ENCODE measurements around the gene SIGLECL1. TPM values are rescaled to one million over a fixed set of nuclear protein-coding genes. Genes with fewer than 3 reads are reported as not detected.

The SIGLECL1 gene
- total and polyA plus RNA-seq, 2 experiments from 2014 or later: not detected

DNA sequence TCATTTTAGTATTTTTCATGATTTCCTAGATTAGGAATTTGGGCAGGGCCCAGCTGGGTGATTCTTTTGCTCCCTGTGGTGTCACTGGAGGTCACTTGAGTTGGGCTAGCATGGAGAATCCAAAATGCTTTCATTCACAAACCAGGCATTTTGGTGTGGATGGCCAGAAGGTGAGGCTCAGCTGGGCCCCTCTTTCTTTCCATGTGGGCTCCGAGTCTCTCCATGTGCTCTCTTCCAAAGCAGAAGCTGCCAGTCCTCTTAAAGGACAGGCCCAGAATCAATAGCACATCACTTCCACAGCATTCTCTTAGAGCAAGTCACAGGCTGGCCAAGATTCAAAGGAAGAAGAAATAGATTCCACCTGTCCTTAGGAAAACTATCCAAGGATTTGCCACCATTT is 38.8 kb downstream of the SIGLECL1 start:
- TF ChIP-seq EZH2 (IDR thresholded peaks at IDR 0.05; ENCODE audit: insufficient read depth, poor library complexity, severe bottlenecking) (no peak), EZH2phosphoT487 (IDR thresholded peaks at IDR 0.05; ENCODE audit: insufficient read depth, low read depth) (no peak)

DNA sequence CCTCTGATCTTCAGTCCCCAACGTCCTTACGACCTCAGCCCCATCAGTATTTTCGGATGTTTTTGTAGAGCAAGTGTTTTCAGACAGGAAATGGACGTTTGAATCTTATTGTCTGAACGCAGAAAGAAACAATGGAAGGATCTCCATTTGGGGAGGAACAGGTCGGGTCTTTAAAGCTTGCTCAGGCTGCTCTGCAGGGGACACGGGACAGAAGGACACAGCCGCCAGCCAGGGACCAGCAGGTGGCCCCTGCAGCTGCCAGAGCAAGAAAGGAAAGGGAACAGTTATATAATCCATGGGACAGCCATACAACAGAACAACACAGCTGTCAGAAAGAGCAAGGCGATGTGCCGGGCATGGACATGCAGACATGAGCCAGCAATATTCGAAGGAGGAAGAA is 42.1 kb downstream of the SIGLECL1 start:
- H2AFZ ChIP-seq: no peak overlapping the region
- H3K9me2 ChIP-seq (ENCODE audit: insufficient read depth): no peaks in the 10 kb centered on the region
- no peak for DNase-seq
- no peak overlapping the region for H3K9ac ChIP-seq
- H3K4me2 ChIP-seq (ENCODE audit: unreplicated experiment): no peak overlapping the region
- H3K9me3 ChIP-seq (ENCODE audit: low read depth): no peaks in the 10 kb centered on the region
- in situ Hi-C loops (cut with MboI): no loop called here
- WGBS, 2 experiments (ENCODE audit: low coverage in 1 of 2, low lambda C conversion rate in 2 of 2, missing lambda C conversion rate in 2 of 2): 17 to 18% methylated on average over 11 of the region's 11 CpGs
- no peaks in the 10 kb centered on the region for H3K36me3 ChIP-seq (ENCODE audit: low read depth)
- H3K27me3 ChIP-seq (replicated peaks; ENCODE audit: insufficient read depth): no peaks in the 10 kb centered on the region; the same call in 1 of the 2 replicates
- no peaks in the 10 kb centered on the region for H3F3A ChIP-seq (ENCODE audit: insufficient read depth)
- H4K20me1 ChIP-seq (ENCODE audit: insufficient read depth): no peaks in the 10 kb centered on the region
- H3K4me1 ChIP-seq (ENCODE audit: insufficient read depth): no peaks in the 10 kb centered on the region
- H3K27ac ChIP-seq: no peak overlapping the region
- H3K79me2 ChIP-seq (ENCODE audit: insufficient read depth): no peaks in the 10 kb centered on the region
- no peak overlapping the region for H3K4me3 ChIP-seq
- TF ChIP-seq EZH2phosphoT487 (IDR thresholded peaks at IDR 0.05; ENCODE audit: insufficient read depth, low read depth) (no peak), EZH2 (IDR thresholded peaks at IDR 0.05; ENCODE audit: insufficient read depth, poor library complexity, severe bottlenecking) (no peak)

More for the DNA sequence above, 38.8 kb downstream of the SIGLECL1 start:
- H3K27ac ChIP-seq: no peak overlapping the region
- in situ Hi-C loops (cut with MboI): no loop called here
- H2AFZ ChIP-seq: no peak overlapping the region
- no peak overlapping the region for H3K9ac ChIP-seq
- H3K36me3 ChIP-seq (ENCODE audit: low read depth): no peaks in the 10 kb centered on the region
- no peaks in the 10 kb centered on the region for H3K79me2 ChIP-seq (ENCODE audit: insufficient read depth)
- H3K4me2 ChIP-seq (ENCODE audit: unreplicated experiment): no peak overlapping the region
- no peak for DNase-seq
- no peaks in the 10 kb centered on the region for H3F3A ChIP-seq (ENCODE audit: insufficient read depth)
- no peaks in the 10 kb centered on the region for H3K9me3 ChIP-seq (ENCODE audit: low read depth)
- no peaks in the 10 kb centered on the region; the same call in 1 of the 2 replicates for H3K27me3 ChIP-seq (replicated peaks; ENCODE audit: insufficient read depth)
- H3K4me1 ChIP-seq (ENCODE audit: insufficient read depth): no peaks in the 10 kb centered on the region
- WGBS, 2 experiments (ENCODE audit: low coverage in 1 of 2, low lambda C conversion rate in 2 of 2, missing lambda C conversion rate in 2 of 2): 31 to 41% methylated on average over 1 of the region's 1 CpG
- no peaks in the 10 kb centered on the region for H3K9me2 ChIP-seq (ENCODE audit: insufficient read depth)
- no peak overlapping the region for H3K4me3 ChIP-seq
- no peaks in the 10 kb centered on the region for H4K20me1 ChIP-seq (ENCODE audit: insufficient read depth)

DNA sequence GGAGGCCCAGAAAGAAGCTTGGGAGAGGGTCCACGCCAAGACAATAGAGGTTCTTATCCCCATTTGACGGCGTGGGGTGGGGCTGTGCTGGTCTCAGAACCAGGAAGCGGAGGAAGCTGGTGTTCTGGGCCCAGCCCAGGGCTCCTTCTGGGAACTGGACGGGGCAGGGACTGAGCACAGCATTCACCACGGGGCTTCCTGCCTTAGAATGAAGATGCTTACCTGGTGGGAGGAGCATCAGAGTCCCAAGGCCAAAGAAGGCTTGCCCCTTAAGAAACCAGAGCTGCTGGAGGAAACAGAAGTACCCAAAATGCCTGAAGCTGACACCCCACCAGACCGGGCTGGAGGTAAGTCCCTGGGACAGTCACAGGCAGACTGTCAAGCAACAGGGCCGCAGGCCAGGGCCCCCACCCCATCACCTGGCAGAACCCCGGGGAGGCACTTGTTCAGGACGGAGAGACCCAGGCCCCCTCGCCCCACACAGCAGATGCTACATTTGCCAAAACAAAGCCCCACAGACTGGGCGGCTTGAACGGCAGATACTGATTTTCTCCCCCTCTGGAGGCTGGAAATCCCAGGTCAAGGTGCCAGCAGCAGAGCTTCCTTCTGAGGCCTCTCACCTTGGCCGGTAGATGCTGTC is 42.8 kb downstream of the SIGLECL1 start:
- Histone ChIP-seq H3K4me1 (ENCODE audit: insufficient read depth) (no peaks in the 10 kb centered on the region), H3K4me3 (no peak overlapping the region), H3K9me2 (ENCODE audit: insufficient read depth) (no peaks in the 10 kb centered on the region), H3K4me2 (ENCODE audit: unreplicated experiment) (no peak overlapping the region), H3K79me2 (ENCODE audit: insufficient read depth) (no peaks in the 10 kb centered on the region), H2AFZ (no peak overlapping the region), H3K27me3 (replicated peaks; ENCODE audit: insufficient read depth) (no peaks in the 10 kb centered on the region; the same call in 1 of the 2 replicates), H3K9ac (no peak overlapping the region), H3F3A (ENCODE audit: insufficient read depth) (no peaks in the 10 kb centered on the region), H3K27ac (no peak overlapping the region), H3K9me3 (ENCODE audit: low read depth) (no peaks in the 10 kb centered on the region), H4K20me1 (ENCODE audit: insufficient read depth) (no peaks in the 10 kb centered on the region), H3K36me3 (ENCODE audit: low read depth) (no peaks in the 10 kb centered on the region)
- 28 to 31% methylated on average over 14 of the region's 14 CpGs for WGBS, 2 experiments (ENCODE audit: low coverage in 1 of 2, low lambda C conversion rate in 2 of 2, missing lambda C conversion rate in 2 of 2)
- no peak for DNase-seq
- TF ChIP-seq EZH2 (IDR thresholded peaks at IDR 0.05; ENCODE audit: insufficient read depth, poor library complexity, severe bottlenecking) (no peak), EZH2phosphoT487 (IDR thresholded peaks at IDR 0.05; ENCODE audit: insufficient read depth, low read depth) (no peak)
- in situ Hi-C loops (cut with MboI): no loop called here

DNA sequence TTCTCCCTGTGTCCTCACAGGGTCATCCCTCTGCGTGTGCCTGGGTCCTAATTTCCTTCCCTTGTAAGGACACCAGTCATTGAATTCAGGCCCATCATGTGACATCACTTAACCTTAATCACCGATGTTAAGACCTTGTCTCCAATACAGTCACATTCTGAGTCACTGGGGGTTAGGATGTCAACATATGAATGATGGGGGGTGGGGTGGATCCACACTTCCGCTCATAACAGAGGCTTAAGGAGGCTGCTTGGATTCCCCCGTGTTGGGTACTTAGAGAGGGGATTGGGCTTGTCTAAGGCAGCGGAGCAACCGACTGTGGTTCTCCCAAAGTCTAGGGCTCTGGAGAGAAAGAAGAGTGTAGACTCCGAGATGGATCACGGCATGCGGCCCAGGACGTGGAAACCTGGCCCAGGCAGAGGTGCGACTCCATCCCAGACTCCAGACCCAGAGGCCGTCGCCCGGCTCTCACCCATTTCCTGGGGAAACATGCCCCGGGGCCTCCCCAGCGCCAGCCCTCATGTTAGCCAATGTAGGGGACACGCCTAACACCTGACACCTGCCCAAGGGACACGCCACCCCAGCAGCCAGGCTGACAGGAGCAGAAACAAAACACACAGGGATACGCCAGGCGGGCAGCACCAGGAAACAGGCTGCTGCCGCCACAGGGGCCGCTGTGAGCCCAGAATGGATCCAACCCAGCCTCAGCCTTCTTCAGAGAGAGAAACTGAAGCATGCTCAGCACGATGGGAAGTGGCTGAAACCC is 43.5 kb downstream of the SIGLECL1 start:
- H3F3A ChIP-seq (ENCODE audit: insufficient read depth): no peaks in the 10 kb centered on the region
- H4K20me1 ChIP-seq (ENCODE audit: insufficient read depth): no peaks in the 10 kb centered on the region
- H3K4me3 ChIP-seq: no peak overlapping the region
- H3K4me1 ChIP-seq (ENCODE audit: insufficient read depth): no peaks in the 10 kb centered on the region
- no peak overlapping the region for H2AFZ ChIP-seq
- no peaks in the 10 kb centered on the region for H3K36me3 ChIP-seq (ENCODE audit: low read depth)
- no peaks in the 10 kb centered on the region for H3K9me2 ChIP-seq (ENCODE audit: insufficient read depth)
- in situ Hi-C loops (cut with MboI): no loop called here
- 52 to 56% methylated on average over 23 of the region's 23 CpGs for WGBS, 2 experiments (ENCODE audit: low coverage in 1 of 2, low lambda C conversion rate in 2 of 2, missing lambda C conversion rate in 2 of 2)
- H3K27ac ChIP-seq: no peak overlapping the region
- no peak overlapping the region for H3K9ac ChIP-seq
- H3K79me2 ChIP-seq (ENCODE audit: insufficient read depth): no peaks in the 10 kb centered on the region
- H3K9me3 ChIP-seq (ENCODE audit: low read depth): no peaks in the 10 kb centered on the region
- H3K4me2 ChIP-seq (ENCODE audit: unreplicated experiment): no peak overlapping the region
- no peaks in the 10 kb centered on the region; the same call in 1 of the 2 replicates for H3K27me3 ChIP-seq (replicated peaks; ENCODE audit: insufficient read depth)
- TF ChIP-seq EZH2 (IDR thresholded peaks at IDR 0.05; ENCODE audit: insufficient read depth, poor library complexity, severe bottlenecking): no peak
- TF ChIP-seq EZH2phosphoT487 (IDR thresholded peaks at IDR 0.05; ENCODE audit: insufficient read depth, low read depth): no peak
- DNase-seq: no peak

All from GM23248 (cell line).